ENCODE results near the gene PPARG. TPM values are rescaled to one million over a fixed set of nuclear protein-coding genes. Genes with fewer than 3 reads are reported as not detected.

The PPARG gene
- total RNA-seq, 2 donors from 2014 or later: 5.6 TPM; not detected in 1

DNA sequence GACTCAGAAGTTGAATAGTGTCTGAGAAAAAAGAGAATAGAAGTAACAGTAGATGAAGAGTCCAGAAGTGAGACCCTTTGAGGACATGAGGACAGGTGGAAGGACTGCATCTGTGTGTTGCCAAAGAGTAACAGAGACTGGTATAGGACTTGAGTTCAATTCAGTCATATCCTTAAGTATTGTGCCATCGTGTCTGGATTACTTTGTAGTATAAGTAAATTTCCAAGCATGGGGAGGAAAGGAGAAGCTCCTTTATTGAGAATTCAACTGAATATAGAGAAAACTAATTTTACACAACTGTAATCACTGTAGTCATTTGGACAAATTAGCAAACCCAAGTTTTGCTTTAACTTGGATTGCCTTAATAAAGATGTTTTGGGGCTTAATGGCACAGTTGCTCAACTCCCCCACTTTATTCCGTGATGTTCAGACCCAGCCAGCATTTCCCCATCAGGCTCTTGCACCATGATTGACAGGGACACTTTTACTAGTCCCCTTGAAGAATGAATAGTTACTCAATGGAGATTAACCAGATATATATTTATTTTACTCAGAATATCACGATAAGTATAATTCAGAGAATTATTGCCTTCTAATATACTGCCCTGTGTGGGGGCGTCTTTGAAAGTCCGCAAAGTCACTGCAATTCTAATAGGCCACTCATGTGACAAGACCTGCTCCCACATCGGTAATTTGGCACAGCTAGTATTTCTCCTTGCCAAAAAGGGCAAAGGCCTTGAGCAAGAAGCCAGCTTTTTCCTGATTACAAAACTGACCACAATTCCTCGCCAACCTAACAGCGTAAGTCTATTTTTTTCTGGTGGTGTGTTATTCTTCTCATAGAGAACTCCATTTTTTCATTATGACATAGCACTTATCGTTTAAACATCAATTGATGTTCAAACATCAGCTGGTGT is 61.3 kb downstream of the PPARG start:
- no peak overlapping the region for H3K4me3 Mint-ChIP-seq
- peaks cover 20 to 45% of the 10 kb centered on the region in 2 donors for H3K27me3 Mint-ChIP-seq
- no peaks in the 10 kb centered on the region for H3K4me1 Mint-ChIP-seq (ENCODE audit: low read depth in 2 of 2)
- DNase-seq (ENCODE audit: low spot score): no peak
- no peaks in the 10 kb centered on the region for H3K36me3 Mint-ChIP-seq
- ATAC-seq: no peak
- no peak overlapping the region for H3K27ac Mint-ChIP-seq
- H3K9me3 Mint-ChIP-seq: no peaks in the 10 kb centered on the region

DNA sequence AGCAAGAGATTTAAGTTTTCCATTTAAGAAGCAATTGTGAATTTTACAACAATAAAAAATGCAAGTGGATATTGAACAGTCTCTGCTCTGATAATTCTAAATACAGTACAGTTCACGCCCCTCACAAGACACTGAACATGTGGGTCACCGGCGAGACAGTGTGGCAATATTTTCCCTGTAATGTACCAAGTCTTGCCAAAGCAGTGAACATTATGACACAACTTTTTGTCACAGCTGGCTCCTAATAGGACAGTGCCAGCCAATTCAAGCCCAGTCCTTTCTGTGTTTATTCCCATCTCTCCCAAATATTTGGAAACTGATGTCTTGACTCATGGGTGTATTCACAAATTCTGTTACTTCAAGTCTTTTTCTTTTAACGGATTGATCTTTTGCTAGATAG is 62.3 kb downstream of the PPARG start:
- ATAC-seq (no peak), DNase-seq (ENCODE audit: low spot score) (no peak)
- no peaks in the 10 kb centered on the region for H3K4me1 Mint-ChIP-seq (ENCODE audit: low read depth in 2 of 2)
- H3K36me3 Mint-ChIP-seq: no peaks in the 10 kb centered on the region
- peaks cover 18 to 38% of the 10 kb centered on the region in 2 donors for H3K27me3 Mint-ChIP-seq
- no peak overlapping the region for H3K27ac Mint-ChIP-seq
- no peak overlapping the region for H3K4me3 Mint-ChIP-seq
- H3K9me3 Mint-ChIP-seq: no peaks in the 10 kb centered on the region

DNA sequence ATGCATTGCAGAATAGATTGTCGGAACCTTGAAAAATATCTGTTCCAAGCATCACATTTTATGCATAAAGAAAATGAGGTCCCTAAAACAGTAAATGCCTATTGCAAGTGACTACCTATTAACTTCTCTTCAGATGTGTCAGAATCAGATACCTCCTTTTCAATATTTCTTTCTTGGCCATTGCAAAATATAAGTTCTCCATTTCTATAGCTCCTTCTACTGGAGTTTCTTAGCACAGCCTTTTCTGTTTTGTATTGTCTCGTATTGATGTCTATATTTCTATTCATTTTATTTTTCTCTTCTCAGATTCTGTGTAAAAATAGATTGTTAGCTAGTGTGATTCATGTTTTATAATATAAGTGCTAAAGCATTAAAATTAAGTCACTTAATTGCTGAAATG is 63.4 kb downstream of the PPARG start:
- no peak overlapping the region for H3K4me3 Mint-ChIP-seq
- H3K27ac Mint-ChIP-seq: no peak overlapping the region
- ATAC-seq (no peak), DNase-seq (ENCODE audit: low spot score) (no peak)
- no peaks in the 10 kb centered on the region for H3K4me1 Mint-ChIP-seq (ENCODE audit: low read depth in 2 of 2)
- no peaks in the 10 kb centered on the region for H3K36me3 Mint-ChIP-seq
- H3K27me3 Mint-ChIP-seq: peaks cover 22 to 39% of the 10 kb centered on the region in 2 donors
- no peaks in the 10 kb centered on the region for H3K9me3 Mint-ChIP-seq

DNA sequence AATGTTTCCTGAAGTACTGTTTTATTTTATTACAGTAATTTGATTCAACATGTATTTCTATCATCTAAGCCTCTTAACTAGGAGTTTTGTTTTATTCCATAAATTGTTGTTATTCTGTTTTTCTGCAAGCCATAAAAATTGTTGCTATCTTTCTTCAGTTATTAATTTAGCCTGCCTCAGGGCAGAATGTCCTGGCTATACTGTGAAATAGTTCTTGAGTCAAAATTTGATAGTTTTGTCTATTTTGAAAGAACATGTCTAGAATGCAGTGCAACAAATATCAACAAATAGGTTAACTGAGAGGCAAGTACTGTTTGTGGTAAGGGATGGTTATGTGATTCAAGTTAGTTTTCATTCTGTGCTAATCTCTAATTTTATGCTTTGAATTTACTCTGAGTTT is 63.9 kb downstream of the PPARG start:
- ATAC-seq (no peak), DNase-seq (ENCODE audit: low spot score) (no peak)
- no peak overlapping the region for H3K4me3 Mint-ChIP-seq
- H3K4me1 Mint-ChIP-seq (ENCODE audit: low read depth in 2 of 2): no peaks in the 10 kb centered on the region
- no peak overlapping the region for H3K27ac Mint-ChIP-seq
- no peaks in the 10 kb centered on the region for H3K36me3 Mint-ChIP-seq
- H3K27me3 Mint-ChIP-seq: peaks cover 26 to 39% of the 10 kb centered on the region in 2 donors
- H3K9me3 Mint-ChIP-seq: no peaks in the 10 kb centered on the region

DNA sequence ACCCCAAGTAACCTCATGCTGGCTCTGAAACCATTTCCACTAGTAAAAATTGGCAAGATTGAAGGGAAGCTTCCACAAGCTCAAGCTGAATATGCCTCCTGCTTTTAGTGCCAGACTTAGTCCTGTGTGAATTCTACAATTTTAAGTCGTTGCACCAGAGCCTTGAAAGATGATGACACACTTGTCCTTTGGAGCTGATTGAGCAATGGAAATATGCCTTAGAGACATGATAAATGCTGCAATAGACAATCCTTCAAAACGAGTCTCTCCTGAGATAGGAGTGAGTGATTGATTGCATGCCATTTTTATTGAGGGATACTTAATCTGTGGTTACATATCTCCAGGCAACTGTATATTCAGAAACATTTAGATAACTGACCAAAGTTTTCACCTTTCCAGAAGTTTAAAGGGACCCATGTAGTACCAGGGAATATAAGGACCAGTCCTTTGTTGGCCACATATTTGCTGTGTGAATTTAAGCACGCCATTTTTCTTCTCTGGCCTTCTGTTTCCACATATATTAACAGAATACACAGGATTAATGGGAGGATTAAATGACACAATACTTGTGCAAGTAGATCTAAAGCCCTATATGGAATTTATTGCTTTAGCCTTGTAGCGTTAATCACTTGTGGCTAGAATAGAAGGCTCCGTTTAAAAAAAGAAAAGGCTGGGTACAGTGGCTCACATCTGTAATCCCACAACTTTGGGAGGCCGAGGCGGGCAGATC is 65.1 kb downstream of the PPARG start:
- Mint-ChIP-seq H3K36me3 (no peaks in the 10 kb centered on the region), H3K4me3 (no peak overlapping the region), H3K4me1 (ENCODE audit: low read depth in 2 of 2) (no peaks in the 10 kb centered on the region), H3K27me3 (peaks cover 21 to 33% of the 10 kb centered on the region in 2 donors), H3K27ac (no peak overlapping the region), H3K9me3 (no peaks in the 10 kb centered on the region)
- ATAC-seq (no peak), DNase-seq (ENCODE audit: low spot score) (no peak)

DNA sequence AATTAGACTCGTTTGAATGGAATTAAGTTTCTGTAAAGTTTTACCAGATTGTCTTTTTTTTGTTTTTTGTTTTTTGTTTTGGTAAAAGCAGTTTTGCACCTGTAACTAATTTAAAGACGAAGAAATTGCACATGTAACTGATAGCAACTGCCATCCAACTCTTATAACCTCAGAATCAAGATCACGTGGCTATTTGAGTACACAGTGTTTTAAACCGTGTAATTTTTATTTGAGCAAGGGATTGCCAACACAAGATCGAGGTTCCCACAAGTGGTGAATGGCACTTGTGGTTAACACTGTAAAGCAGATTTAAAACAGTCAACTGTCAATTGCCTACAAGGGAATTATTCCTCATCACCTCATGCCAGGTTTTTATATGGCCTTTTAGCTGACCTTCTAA is 67.3 kb downstream of the PPARG start:
- no peak overlapping the region for H3K27ac Mint-ChIP-seq
- no peak for ATAC-seq
- no peaks in the 10 kb centered on the region for H3K36me3 Mint-ChIP-seq

DNA sequence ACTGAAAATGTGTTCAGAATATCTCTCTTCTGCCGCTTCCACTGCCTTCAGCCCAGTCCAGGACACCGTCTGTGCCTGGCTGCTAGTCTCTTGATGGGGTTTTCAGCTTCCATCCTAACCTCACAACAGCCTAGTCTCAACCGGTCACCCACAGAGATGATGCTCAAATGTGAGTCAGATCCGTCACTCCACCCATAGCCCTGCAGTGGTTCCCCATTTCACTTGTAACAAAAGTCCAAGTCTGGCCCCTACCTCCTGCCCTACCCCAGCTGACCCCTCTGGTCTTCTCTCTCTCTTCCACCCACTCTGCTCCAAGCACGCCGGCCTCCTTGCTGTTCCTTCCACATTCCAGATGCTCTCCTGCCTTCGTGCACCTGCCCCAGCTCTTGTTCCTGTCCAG is 68.1 kb downstream of the PPARG start:
- Mint-ChIP-seq H3K9me3 (no peaks in the 10 kb centered on the region), H3K36me3 (no peaks in the 10 kb centered on the region), H3K4me1 (ENCODE audit: low read depth in 2 of 2) (no peaks in the 10 kb centered on the region), H3K4me3 (no peak overlapping the region), H3K27ac (no peak overlapping the region), H3K27me3 (peaks cover 12 to 17% of the 10 kb centered on the region in 2 donors)
- ATAC-seq (no peak), DNase-seq (ENCODE audit: low spot score) (no peak)

More for the DNA sequence above, 67.3 kb downstream of the PPARG start:
- peaks cover 20 to 25% of the 10 kb centered on the region in 2 donors for H3K27me3 Mint-ChIP-seq
- no peaks in the 10 kb centered on the region for H3K9me3 Mint-ChIP-seq
- H3K4me1 Mint-ChIP-seq (ENCODE audit: low read depth in 2 of 2): no peaks in the 10 kb centered on the region
- H3K4me3 Mint-ChIP-seq: no peak overlapping the region
- no peak for DNase-seq (ENCODE audit: low spot score)

DNA sequence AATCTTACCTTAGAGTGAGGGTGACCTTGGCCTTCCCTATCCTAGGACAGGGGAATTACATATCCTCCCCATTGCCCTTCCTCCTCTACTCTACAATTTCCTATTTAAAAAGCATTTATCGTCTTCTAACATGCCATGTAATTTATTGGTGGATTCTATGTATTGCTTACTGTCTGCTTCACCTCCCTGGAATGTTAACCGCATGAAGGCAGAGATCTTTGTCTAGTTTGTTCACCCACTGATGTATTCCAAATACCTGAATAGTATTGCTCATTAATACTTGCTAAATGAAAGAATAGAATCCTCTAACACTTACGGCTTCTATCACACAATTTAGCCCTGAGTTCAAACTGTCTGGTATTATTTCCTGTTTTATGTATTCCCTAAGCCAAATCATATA is 68.6 kb downstream of the PPARG start:
- Mint-ChIP-seq H3K27ac (no peak overlapping the region), H3K36me3 (no peaks in the 10 kb centered on the region), H3K4me3 (no peak overlapping the region), H3K4me1 (ENCODE audit: low read depth in 2 of 2) (no peaks in the 10 kb centered on the region), H3K9me3 (no peaks in the 10 kb centered on the region), H3K27me3 (peaks cover 8 to 12% of the 10 kb centered on the region in 2 donors)
- ATAC-seq (no peak), DNase-seq (ENCODE audit: low spot score) (no peak)

DNA sequence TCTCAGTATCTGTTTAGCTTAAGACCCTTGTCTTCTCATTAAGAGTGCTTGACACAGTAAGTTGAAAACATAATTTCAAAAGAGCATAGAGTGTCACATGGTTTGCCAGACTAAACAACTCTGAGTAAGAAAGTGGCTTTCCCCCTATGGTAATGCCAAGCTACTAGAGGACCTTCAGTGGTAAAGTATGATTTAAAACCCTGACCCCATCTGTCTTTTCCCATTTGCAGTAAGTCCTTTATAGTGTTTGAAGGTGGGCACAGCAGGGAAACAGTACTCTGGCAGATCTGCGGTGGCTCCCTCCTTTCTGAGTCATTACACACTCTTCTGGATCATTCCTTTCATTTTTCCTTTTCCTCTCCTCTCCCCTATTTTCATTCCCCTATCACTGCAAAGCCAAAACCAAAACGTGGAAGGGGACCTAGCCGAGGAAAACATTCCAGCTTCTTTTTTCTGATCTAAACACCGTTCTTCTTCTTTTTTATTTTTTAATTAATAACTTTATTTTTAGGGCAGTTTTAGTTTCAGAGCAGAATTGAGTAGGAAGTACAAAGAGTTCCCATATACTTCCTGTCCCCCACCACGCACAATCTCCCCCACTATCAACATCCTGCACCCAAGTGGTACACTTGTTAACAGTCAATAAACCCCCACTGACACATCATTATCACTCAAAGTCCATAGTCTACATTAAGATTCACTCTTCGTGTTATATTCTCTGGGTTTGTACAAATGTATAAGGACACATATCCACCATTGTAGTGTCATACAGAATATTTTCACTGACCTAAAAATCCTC is 74.7 kb downstream of the PPARG start:
- no peak for DNase-seq (ENCODE audit: low spot score)
- ATAC-seq: no peak
- peaks cover 6 to 11% of the 10 kb centered on the region in 2 donors for H3K4me1 Mint-ChIP-seq (ENCODE audit: low read depth in 2 of 2)
- H3K27ac Mint-ChIP-seq: no peak overlapping the region
- no peaks in the 10 kb centered on the region for H3K36me3 Mint-ChIP-seq
- H3K27me3 Mint-ChIP-seq: peaks cover 0 to 2% of the 10 kb centered on the region in 2 donors
- H3K4me3 Mint-ChIP-seq: no peak overlapping the region
- peaks cover 4% of the 10 kb centered on the region for H3K9me3 Mint-ChIP-seq

DNA sequence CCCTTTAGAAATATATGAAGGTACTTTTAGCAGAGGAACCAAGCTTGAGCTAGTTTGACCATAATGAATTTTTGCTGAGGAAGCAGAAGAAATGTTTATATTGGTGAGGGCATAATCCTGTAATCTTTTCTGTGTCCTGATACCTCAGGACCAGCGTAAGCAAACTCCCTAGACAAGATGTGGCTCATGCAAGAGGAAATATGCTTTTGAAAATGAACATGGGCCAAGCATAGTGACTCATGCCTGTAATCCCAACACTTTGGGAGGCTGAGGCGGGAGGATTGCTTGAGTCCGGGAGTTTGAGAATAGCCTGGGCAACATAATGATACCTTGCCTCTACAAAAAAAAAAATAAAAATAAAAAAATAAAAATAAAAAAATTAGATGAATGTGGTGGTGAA is 78.5 kb downstream of the PPARG start:
- peaks cover 6 to 18% of the 10 kb centered on the region in 2 donors for H3K4me1 Mint-ChIP-seq (ENCODE audit: low read depth in 2 of 2)
- no peak overlapping the region for H3K27ac Mint-ChIP-seq
- peaks cover 10 to 15% of the 10 kb centered on the region in 2 donors for H3K27me3 Mint-ChIP-seq
- DNase-seq (ENCODE audit: low spot score) (no peak), ATAC-seq (no peak)
- no peak overlapping the region for H3K4me3 Mint-ChIP-seq
- H3K36me3 Mint-ChIP-seq: no peaks in the 10 kb centered on the region
- peaks cover 4% of the 10 kb centered on the region for H3K9me3 Mint-ChIP-seq

DNA sequence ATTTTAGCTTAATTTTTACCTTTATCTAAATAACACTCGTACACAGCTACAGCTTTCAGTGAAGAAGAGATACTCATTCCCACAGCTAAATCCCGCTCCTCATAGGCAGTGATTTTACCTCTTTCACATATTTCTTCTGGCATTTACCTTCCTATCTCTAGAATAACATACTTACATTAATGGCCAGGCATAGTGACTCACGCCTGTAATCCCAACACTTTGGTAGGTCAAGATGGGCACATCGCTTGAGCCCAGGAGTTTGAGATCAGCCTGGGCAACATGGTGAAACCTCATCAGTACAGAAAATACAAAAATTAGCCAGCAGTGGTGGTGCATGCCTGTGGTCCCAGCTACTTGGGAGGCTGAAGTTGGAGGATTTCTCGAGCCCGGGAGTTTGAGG is 80.2 kb downstream of the PPARG start:
- ATAC-seq (no peak), DNase-seq (ENCODE audit: low spot score) (no peak)
- Mint-ChIP-seq H3K27me3 (peaks cover 21% of the 10 kb centered on the region in 2 donors), H3K36me3 (no peaks in the 10 kb centered on the region), H3K4me3 (no peak overlapping the region), H3K9me3 (peaks cover 2% of the 10 kb centered on the region), H3K4me1 (ENCODE audit: low read depth in 2 of 2) (peaks cover 2 to 10% of the 10 kb centered on the region in 2 donors), H3K27ac (no peak overlapping the region)

DNA sequence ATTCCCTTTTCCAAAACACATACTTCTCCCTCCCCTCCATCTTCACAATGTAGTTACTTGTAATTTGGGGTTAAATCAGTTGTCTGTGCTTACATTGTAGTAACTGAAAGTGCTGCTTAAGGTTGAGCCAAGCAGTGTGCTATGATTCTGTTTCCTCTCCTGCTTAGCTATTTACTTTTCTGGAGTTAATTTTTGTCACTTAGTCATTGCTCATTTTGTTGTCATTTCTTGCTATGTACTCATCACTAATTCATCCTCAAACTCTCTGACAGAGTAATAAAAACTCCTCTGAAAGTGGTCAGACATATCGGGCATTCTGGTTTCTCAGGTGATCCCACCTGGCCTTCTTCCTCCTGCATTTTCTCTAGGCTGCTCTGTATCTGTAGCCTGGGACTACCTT is 80.7 kb downstream of the PPARG start:
- no peaks in the 10 kb centered on the region for H3K9me3 Mint-ChIP-seq
- H3K36me3 Mint-ChIP-seq: no peaks in the 10 kb centered on the region
- no peak overlapping the region for H3K4me3 Mint-ChIP-seq
- no peak for DNase-seq (ENCODE audit: low spot score)
- H3K27me3 Mint-ChIP-seq: peaks cover 24% of the 10 kb centered on the region in 2 donors
- no peak overlapping the region for H3K27ac Mint-ChIP-seq
- H3K4me1 Mint-ChIP-seq (ENCODE audit: low read depth in 2 of 2): peaks cover 0 to 7% of the 10 kb centered on the region in 2 donors
- no peak for ATAC-seq

DNA sequence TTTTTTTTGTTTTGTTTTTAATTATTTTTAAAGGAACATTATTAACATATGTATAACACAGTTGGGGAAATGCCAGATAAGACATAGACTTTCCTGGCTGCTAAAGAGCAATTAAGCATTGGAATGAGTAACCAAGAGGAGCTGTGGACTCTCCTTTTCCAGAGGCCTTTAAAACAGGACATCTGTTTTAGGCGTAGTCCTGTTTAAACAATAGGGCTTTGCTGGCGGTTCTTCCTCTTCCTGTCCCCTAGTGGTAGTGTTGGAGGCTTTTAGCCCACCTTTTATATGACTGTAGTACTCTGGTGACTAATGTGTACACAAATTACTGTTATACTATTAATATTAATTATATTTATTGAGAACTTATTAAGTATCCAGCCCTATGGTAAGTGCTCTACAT is 81.9 kb downstream of the PPARG start:
- H3K4me3 Mint-ChIP-seq: no peak overlapping the region
- no peaks in the 10 kb centered on the region for H3K9me3 Mint-ChIP-seq
- H3K27ac Mint-ChIP-seq: no peak overlapping the region
- peaks cover 27 to 31% of the 10 kb centered on the region in 2 donors for H3K27me3 Mint-ChIP-seq
- no peak for ATAC-seq
- peaks cover 0 to 7% of the 10 kb centered on the region in 2 donors for H3K4me1 Mint-ChIP-seq (ENCODE audit: low read depth in 2 of 2)
- H3K36me3 Mint-ChIP-seq: no peaks in the 10 kb centered on the region
- no peak for DNase-seq (ENCODE audit: low spot score)
